GM12875 (cell line): Measurements from ENCODE around the gene PDE12.
A peak's percentile ranks its signal among the peaks of the same experiment; 100 is the strongest.

Experiments used
- H3K4me3 ChIP-seq: one replicate; pipeline ENCODE4 v1.5.1; 2011; ENCODE audit warnings: low read depth, low read length, control low read depth
- CTCF ChIP-seq: IDR thresholded peaks from 2 replicates; pipeline ENCODE4 v1.5.1; 2011; ENCODE audit warnings: low read depth, mild to moderate bottlenecking, control low read depth, inconsistent platforms, low read length, moderate library complexity, borderline replicate concordance; ENCODE audit not compliant: insufficient read depth

Gene PDE12

GRCh38 chr3:57545636-57546268 lies 10.3 kb upstream of the PDE12 start:
- TF ChIP-seq CTCF, result no peak
- no peak overlapping the region for H3K4me3 ChIP-seq

- TF ChIP-seq CTCF, result no peak
- H3K4me3 ChIP-seq, result no peak overlapping the region
Measured at GRCh38 chr3:57546616-57547015, 9.5 kb upstream of the PDE12 start.

- peak overlapping the region; percentile 93 for H3K4me3 ChIP-seq
- TF ChIP-seq CTCF, result no peak
Measured at GRCh38 chr3:57555306-57555705, 768 bp upstream of the PDE12 start.

GRCh38 chr3:57556459-57557084 lies 498 bp downstream of the PDE12 start:
- peak overlapping the region; percentile 93 for H3K4me3 ChIP-seq
- no peak for TF ChIP-seq CTCF

GRCh38 chr3:57557085-57557537 lies 1.0 kb downstream of the PDE12 start:
- H3K4me3 ChIP-seq, result peak overlapping the region; percentile 93
- TF ChIP-seq CTCF, result no peak

- no peak overlapping the region for H3K4me3 ChIP-seq
- TF ChIP-seq CTCF, result no peak
Measured at GRCh38 chr3:57559526-57559925, 3.5 kb downstream of the PDE12 start.

- no peak overlapping the region for H3K4me3 ChIP-seq
- no peak for TF ChIP-seq CTCF
Measured at GRCh38 chr3:57569859-57570450, 13.9 kb downstream of the PDE12 start.
